Midbrain (tissue), 1 donor: ENCODE measurements around the gene MLEC.

ENCODE experiments used
- DNase-seq: peaks from one replicate; lab custom pipeline; 2025; lab: John Stamatoyannopoulos, UW

MLEC gene

DNA sequence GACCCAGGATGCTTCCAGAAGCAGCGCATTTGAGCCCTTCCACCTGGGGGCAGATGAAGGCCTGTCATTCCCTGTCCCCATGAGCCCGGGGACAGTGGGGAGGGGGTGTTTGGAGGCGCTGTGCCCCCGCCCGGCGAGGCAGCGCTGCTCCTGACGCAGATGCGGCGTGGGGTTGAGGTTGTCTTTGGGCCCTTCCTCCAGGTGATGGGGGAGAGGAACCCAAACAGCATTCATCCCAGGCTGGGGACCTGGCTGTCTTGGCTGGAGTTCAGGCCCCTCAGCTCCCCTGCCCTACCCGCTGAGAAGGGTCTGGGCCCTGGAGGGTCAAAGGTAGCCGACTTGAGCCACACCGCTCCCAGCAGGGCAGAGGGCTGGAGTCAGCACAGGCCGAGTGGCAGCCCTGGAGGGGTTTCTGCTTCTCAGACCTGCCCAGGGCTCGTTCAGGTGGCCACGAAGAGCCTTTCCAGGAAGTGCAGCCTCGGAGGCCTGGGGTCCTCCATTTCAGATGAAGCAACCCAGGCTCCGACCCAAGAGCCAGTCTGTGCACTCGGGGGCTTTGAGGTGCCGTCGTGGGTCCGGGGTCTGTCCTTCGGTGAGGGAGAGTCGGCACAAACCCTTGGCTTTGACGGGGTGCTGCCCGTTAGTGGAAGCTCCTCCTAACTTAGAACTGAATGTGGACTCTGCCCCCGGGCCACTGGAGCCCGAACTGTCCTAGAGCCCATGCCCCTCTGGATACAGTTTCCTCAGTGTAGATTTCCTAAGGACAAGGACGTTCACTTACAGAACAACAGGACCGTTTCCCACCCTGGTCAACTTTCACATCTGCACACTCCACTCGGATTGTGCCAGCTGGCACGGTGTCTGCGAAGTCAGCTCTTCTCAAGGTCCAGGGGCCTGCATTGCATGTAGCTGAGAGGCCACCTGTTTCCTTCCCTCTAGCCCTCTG is 54.8 kb downstream of the MLEC start:
- no peak for DNase-seq

DNA sequence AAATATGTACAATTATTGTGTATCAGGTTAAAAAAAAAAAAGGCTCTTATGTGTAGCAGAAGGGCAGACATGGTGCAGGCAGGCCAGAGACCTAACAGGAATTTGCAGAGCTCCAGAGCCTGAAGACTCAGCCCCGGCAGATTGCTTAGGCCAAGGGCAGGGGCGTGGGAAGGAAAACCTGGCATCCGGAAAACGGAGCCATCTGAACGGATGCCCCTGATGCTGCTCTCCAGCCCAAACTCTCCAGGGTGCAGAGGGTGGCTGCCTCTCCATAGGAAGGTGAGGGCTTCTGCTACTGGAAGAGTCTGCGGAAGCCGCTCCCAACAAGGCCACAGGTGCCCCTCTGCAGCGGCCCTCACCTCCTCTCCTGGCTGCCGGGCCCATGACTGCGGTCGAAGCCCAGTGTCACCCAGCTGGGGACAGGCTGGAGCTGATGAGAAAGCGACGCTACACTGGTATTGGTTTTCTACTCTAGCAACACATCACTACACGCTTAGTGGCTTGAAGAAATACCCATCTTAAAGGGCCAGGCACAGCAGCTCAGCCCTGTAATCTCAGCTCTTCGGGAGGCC is 58.1 kb downstream of the MLEC start:
- no peak for DNase-seq

DNA sequence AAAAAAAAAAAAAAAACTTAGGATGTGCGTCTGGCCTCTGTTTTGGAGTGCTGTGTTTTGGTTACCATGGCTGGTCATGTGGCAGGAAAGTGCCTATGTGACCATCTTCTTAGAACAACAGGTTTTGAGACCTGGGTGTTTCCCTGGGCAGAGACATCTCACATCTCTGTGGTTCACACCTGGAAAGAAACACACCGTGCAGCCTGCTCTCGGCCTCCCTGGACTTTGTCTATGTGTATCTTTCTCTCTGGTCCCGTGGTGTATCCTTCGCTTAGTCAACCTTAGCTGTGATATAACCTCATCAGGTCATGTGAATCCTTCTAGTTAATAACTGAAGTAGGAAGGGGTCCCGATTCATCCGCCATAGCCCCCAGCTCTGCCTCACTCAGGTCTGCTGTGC is 61.3 kb downstream of the MLEC start:
- DNase-seq, result no peak

DNA sequence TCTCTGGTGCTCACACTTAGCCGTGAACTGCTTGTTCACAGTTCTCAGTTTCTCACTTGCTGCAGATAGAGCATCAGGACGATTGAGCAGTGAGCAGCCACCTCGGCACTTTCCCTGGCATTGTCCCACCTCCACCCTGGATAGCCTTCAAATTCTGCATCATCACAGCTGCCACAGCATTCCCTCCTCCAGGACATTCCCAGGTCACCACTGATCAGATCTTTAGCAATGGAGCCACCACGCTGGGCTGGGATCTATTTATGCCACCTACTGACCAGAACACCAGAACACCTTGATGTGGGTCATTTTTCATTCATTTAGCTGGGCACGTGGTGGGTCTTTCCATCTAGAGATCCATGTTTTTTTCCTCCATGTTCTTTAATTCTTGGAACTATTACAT is 62.3 kb downstream of the MLEC start:
- DNase-seq, result no peak

DNA sequence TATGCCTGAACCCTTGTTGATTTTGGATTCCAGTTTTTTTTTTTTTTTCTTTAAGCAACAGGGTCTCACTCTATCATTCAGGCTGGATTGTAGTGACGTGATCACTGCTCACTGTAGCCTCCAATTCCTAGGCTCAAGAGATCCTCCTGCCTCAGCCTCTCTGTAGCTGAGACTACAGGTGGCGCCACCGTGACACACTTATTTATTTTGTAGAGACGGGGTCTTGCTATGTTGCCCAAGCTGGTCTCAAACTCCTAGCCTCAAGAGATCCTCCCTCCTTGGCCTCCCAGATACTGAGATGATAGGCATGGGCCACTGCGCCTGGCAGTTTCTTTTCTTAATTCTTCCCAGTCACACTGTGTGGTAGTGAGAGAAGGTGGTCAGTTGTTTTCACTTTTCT is 63.9 kb downstream of the MLEC start:
- DNase-seq, result no peak

DNA sequence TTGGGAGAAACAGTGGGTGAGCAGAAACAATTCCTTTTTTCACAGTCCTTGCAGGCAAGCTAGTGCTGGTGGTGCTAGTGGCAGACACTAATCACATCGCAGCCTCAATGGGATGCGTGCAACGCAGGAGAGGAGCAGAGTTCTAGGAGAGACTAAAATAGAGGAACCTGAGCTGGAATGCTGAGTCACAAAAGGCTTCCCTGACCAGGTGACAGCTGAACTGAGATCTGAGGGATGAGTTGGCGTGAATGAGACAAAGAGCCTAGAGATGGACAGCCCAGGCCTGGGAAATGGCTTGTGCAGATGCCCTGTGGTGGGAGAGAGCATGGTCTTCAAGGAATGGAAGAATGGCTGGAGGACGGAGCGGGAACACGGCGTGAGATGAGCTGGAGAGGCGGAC is 64.4 kb downstream of the MLEC start:
- DNase-seq, result no peak
